ENCODE data around the gene LRRC7.

GRCh38 chr1:70109241-70109640 lies 541.5 kb downstream of the LRRC7 start:
- TF ChIP-seq CTCF (IDR thresholded peaks at IDR 0.05), result no peak
- no peak for TF ChIP-seq POLR2A (IDR thresholded peaks at IDR 0.05)
